T-helper 1 cell treated with Interleukin-12 subunit alpha and Interleukin-12 subunit beta and Interleukin-4 antibody, amounts not matched to agents 30 μg/mL and 1 μg/mL, for 36 hours (primary cell): Measurements from ENCODE around the gene PDE2A.

Experiments
- H3K27ac Mint-ChIP-seq: one replicate; pipeline ENCODE4 v1.8.0; 2021; ENCODE audit warnings: mild to moderate bottlenecking, mixed read lengths
- H3K27me3 Mint-ChIP-seq: one replicate; pipeline ENCODE4 v1.8.0; 2021; ENCODE audit warnings: low read depth, mixed read lengths
- H3K36me3 Mint-ChIP-seq: one replicate; pipeline ENCODE4 v1.8.0; 2021; ENCODE audit warnings: low read depth, mixed read lengths
- H3K4me1 Mint-ChIP-seq: one replicate; pipeline ENCODE4 v1.8.0; 2021; ENCODE audit warnings: low read depth, mixed read lengths
- H3K4me3 Mint-ChIP-seq: one replicate; pipeline ENCODE4 v1.8.0; 2021; ENCODE audit warnings: mild to moderate bottlenecking, moderate library complexity, mixed read lengths
- H3K9me3 Mint-ChIP-seq: one replicate; pipeline ENCODE4 v1.8.0; 2021; ENCODE audit warnings: mixed read lengths

The PDE2A gene

DNA sequence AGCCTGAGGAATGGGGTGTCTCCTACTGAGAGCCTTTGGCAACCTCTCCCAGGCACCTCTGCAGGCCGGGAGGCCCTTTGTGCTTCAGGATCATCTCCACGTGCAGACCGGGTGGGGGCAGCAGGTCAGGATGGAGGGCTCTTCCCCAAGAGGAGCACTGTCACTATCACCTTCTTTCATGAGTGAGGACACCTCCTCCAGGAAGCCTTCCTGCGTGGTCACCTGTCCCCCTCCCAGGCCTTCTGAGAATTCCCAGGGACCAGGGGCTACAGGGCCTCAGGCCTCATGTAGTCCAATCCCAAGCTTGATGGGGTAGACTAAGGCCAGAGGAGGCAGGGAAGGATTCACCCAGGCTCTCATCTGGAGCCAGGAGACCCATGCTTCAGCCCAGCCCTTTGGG, 57.6 kb downstream of the PDE2A start:
- no peak overlapping the region for H3K27ac Mint-ChIP-seq
- H3K27me3 Mint-ChIP-seq, result peaks cover 31% of the 10 kb centered on the region
- peaks cover 20% of the 10 kb centered on the region for H3K4me1 Mint-ChIP-seq

DNA sequence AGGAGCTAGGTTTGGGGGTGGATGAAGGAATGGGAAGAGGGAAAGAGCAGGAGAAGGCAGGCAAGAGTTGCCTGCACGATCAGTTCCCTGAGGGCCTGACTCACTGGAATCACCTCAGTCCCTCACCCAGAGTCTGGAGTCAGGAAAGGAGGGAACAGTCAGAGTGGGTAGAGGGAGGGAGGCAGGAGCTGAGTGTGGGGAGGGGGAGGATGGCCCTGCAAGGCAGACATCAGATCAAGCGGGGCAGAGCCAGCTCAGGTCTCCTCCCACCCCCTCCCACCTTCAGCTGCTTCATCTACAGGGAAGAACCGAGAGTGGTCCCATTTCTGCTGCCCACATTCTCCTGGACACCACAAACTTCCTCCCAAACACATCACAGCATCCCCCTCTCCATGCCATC, 58.9 kb downstream of the PDE2A start:
- Mint-ChIP-seq H3K4me1 (peaks cover 9% of the 10 kb centered on the region), H3K36me3 (no peaks in the 10 kb centered on the region), H3K4me3 (no peak overlapping the region), H3K27me3 (peaks cover 43% of the 10 kb centered on the region), H3K27ac (no peak overlapping the region), H3K9me3 (no peaks in the 10 kb centered on the region)

More for the DNA sequence above, 57.6 kb downstream of the PDE2A start:
- Mint-ChIP-seq H3K9me3 (no peaks in the 10 kb centered on the region), H3K36me3 (no peaks in the 10 kb centered on the region), H3K4me3 (no peak overlapping the region)

GRCh38 chr11:72614381-72614780, 59.8 kb downstream of the PDE2A start:
- H3K27ac Mint-ChIP-seq, result no peak overlapping the region
- no peak overlapping the region for H3K4me3 Mint-ChIP-seq

GRCh38 chr11:72613977-72614376, 60.2 kb downstream of the PDE2A start:
- Mint-ChIP-seq H3K27me3 (peaks cover 47% of the 10 kb centered on the region), H3K4me1 (peaks cover 9% of the 10 kb centered on the region), H3K27ac (no peak overlapping the region)

More at GRCh38 chr11:72614381-72614780, 59.8 kb downstream of the PDE2A start:
- Mint-ChIP-seq H3K9me3 (no peaks in the 10 kb centered on the region), H3K27me3 (peaks cover 44% of the 10 kb centered on the region), H3K4me1 (peaks cover 9% of the 10 kb centered on the region), H3K36me3 (no peaks in the 10 kb centered on the region)

DNA sequence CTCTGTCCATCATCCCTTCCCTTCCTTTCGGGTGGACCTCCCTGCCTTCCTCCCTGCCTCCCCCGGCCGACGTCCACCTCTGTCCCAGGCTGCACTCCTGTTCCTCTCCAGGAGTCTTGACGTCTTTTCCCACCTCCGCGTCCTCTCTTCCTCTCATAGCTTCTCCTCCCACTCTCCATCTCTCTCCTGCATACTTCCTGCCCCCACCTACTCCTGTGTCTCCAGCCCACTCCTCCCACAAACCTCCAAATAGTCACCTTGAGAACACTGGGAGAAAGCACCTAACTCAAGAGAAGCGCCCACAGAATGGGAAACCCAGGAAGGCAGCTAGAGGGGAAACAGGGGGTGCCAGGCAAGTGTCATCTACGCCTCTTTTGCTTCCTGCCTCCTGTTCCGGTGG, 60.8 kb downstream of the PDE2A start:
- peaks cover 9% of the 10 kb centered on the region for H3K4me1 Mint-ChIP-seq
- no peak overlapping the region for H3K27ac Mint-ChIP-seq
- H3K27me3 Mint-ChIP-seq, result peaks cover 47% of the 10 kb centered on the region
- no peak overlapping the region for H3K4me3 Mint-ChIP-seq
- H3K9me3 Mint-ChIP-seq, result no peaks in the 10 kb centered on the region
- no peaks in the 10 kb centered on the region for H3K36me3 Mint-ChIP-seq

More at GRCh38 chr11:72613977-72614376, 60.2 kb downstream of the PDE2A start:
- Mint-ChIP-seq H3K9me3 (no peaks in the 10 kb centered on the region), H3K36me3 (no peaks in the 10 kb centered on the region), H3K4me3 (no peak overlapping the region)

GRCh38 chr11:72609476-72609875, 64.7 kb downstream of the PDE2A start:
- Mint-ChIP-seq H3K4me1 (peaks cover 9% of the 10 kb centered on the region), H3K4me3 (no peak overlapping the region), H3K27ac (no peak overlapping the region), H3K36me3 (no peaks in the 10 kb centered on the region), H3K9me3 (no peaks in the 10 kb centered on the region), H3K27me3 (peaks cover 50% of the 10 kb centered on the region)

DNA sequence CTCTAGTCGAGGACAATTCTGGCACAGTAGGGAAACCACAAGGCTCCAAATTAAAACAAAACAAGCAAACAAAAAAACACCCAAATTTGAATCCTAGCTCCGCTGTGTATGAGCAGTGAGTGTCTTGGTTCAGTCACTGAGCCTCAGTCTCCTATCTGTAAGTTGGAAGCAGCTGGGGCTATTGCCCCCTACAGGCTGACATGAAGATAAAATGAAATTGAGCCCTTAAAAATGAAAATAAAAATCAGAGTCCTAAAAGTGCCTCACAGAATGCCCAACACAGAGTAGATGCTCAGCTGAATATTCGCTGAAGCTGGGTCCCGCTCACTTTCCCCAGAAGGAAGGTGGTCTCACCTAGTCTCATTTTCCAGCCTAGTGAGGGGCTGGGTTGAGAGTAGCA, 65.2 kb downstream of the PDE2A start:
- Mint-ChIP-seq H3K4me3 (no peak overlapping the region), H3K9me3 (no peaks in the 10 kb centered on the region), H3K36me3 (no peaks in the 10 kb centered on the region), H3K27me3 (peaks cover 50% of the 10 kb centered on the region), H3K27ac (no peak overlapping the region), H3K4me1 (peaks cover 8% of the 10 kb centered on the region)

DNA sequence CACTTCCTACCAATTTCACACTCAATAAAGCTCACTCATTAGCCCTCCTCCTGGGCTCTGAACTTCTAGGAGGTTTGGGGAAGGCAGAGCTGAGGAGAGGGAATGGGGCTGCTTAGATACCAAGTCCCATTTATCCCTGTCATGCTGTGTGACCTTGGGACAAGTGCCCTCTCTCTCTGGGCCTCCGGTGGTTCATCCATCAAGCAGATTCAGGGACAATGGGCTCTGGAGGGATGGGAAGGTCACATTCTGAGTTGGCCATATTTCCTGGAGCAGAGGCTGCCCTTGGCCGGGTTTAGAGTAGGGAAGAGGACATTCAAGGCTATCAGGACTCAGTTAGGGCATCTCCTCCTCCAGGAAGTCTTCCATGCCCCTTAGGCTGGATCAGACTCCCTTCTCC, 66.7 kb downstream of the PDE2A start:
- H3K9me3 Mint-ChIP-seq, result no peaks in the 10 kb centered on the region
- no peak overlapping the region for H3K27ac Mint-ChIP-seq
- no peak overlapping the region for H3K4me3 Mint-ChIP-seq
- H3K4me1 Mint-ChIP-seq, result no peaks in the 10 kb centered on the region
- peaks cover 45% of the 10 kb centered on the region for H3K27me3 Mint-ChIP-seq
- H3K36me3 Mint-ChIP-seq, result no peaks in the 10 kb centered on the region

GRCh38 chr11:72606748-72607468, 67.3 kb downstream of the PDE2A start:
- Mint-ChIP-seq H3K36me3 (no peaks in the 10 kb centered on the region), H3K4me3 (no peak overlapping the region), H3K27ac (no peak overlapping the region), H3K4me1 (no peaks in the 10 kb centered on the region), H3K27me3 (peaks cover 39% of the 10 kb centered on the region), H3K9me3 (no peaks in the 10 kb centered on the region)

DNA sequence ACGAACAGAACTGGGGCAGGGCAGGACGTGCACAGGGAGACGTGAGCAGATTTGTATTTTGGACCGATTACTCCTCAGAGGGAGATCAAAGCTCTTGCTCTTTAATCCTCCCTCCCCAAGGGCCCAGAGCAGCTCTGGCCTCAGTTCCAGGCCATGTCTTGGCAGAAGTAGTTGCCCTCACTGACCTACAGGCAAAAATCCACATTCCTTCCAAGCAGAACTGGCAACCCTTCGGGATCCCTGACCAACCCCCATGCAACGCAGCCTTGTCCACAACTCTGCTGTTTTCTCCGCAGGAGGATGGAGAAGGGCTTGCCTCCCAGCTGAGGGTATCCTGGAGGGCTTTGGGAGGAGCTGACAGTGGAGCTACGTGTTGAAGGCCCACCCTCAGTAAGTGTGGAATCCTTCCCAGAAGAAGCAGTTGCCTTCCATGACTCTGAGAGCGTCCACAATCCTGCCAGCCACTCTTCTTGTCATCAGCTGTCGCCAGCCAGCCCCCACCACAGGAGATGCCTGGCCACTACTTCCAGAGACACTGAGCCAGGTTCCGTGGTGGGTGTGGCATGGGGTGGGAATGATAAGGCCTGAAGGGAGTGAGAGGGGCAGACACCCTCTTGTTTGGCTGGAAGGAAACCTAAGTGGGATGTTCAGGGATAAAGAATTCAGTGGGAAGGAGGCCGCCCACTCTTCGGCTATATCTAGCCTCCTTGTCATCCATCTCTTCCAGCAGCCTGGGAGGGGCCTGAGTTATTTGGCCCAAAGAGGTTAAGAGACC, 68.1 kb downstream of the PDE2A start:
- no peaks in the 10 kb centered on the region for H3K9me3 Mint-ChIP-seq
- no peaks in the 10 kb centered on the region for H3K36me3 Mint-ChIP-seq
- H3K4me1 Mint-ChIP-seq, result no peaks in the 10 kb centered on the region
- H3K27me3 Mint-ChIP-seq, result peaks cover 33% of the 10 kb centered on the region
- no peak overlapping the region for H3K4me3 Mint-ChIP-seq
- H3K27ac Mint-ChIP-seq, result no peak overlapping the region

GRCh38 chr11:72604256-72604655, 70.0 kb downstream of the PDE2A start:
- no peak overlapping the region for H3K27ac Mint-ChIP-seq
- H3K4me3 Mint-ChIP-seq, result no peak overlapping the region
- H3K36me3 Mint-ChIP-seq, result no peaks in the 10 kb centered on the region
- no peaks in the 10 kb centered on the region for H3K9me3 Mint-ChIP-seq
- H3K4me1 Mint-ChIP-seq, result no peaks in the 10 kb centered on the region
- H3K27me3 Mint-ChIP-seq, result peaks cover 30% of the 10 kb centered on the region

DNA sequence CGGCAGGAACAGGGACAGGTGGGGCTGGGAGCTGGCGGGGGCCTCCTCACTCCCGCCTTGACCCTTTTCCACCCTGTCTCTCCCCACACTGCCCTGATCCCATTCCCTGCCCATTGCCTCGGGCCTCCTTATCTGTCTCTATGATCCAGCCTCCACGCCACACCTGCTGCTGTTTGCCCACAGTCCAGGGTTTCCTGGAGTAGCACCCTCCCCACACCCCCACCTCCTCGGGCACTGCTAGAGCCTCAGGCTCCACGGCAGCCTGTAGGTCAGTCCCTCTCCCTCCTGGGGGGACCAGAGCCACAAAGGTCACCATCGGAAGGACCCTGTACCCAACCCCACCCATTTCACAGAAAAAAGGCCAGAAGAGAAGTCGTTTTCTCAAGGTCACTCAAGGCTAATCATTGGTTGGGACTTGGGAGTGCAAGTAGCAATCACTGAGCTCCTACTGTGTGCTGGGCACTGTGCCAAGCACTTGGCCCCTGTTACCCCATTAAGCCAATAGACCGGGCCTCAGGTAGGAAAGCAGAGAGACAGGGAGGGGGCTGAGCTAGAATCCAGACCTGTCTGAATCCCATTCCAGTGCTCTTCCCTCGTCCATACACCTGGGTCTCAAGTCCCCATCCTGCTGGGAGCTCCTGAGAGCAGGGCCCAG, 71.8 kb downstream of the PDE2A start:
- H3K27me3 Mint-ChIP-seq, result peaks cover 30% of the 10 kb centered on the region
- no peaks in the 10 kb centered on the region for H3K4me1 Mint-ChIP-seq
- no peak overlapping the region for H3K4me3 Mint-ChIP-seq
- H3K36me3 Mint-ChIP-seq, result no peaks in the 10 kb centered on the region
- H3K9me3 Mint-ChIP-seq, result no peaks in the 10 kb centered on the region
- H3K27ac Mint-ChIP-seq, result no peak overlapping the region

GRCh38 chr11:72600557-72600956, 73.7 kb downstream of the PDE2A start:
- Mint-ChIP-seq H3K27ac (no peak overlapping the region), H3K4me1 (no peaks in the 10 kb centered on the region), H3K9me3 (no peaks in the 10 kb centered on the region), H3K27me3 (peaks cover 33% of the 10 kb centered on the region), H3K36me3 (no peaks in the 10 kb centered on the region), H3K4me3 (no peak overlapping the region)

GRCh38 chr11:72599325-72600117, 74.7 kb downstream of the PDE2A start:
- Mint-ChIP-seq H3K4me3 (no peak overlapping the region), H3K36me3 (no peaks in the 10 kb centered on the region), H3K27ac (no peak overlapping the region), H3K27me3 (peaks cover 33% of the 10 kb centered on the region), H3K9me3 (no peaks in the 10 kb centered on the region), H3K4me1 (no peaks in the 10 kb centered on the region)
